Activated CD8-positive, alpha-beta memory T cell treated with anti-CD3 and anti-CD28 coated beads for 1 hour (primary cell): Measurements from ENCODE around the gene NCAPD3.
"Not testable (repeated sequence)": the region's sequence is repeated elsewhere in the genome, so short reads cannot be mapped to it uniquely, and the experiment has no call there.

Source experiments
- DNase-seq, 2 donors: peaks; one replicate each; pipeline ENCODE4 v3.0.0-alpha.2; 2020; ENCODE audit warnings: low read depth in 1 of 2; ENCODE audit errors: extremely low read depth in 1 of 2

Gene NCAPD3

GRCh38 chr11:134139873-134140331 is 83.9 kb downstream of the NCAPD3 start:
- no peak for DNase-seq

GRCh38 chr11:134139303-134139872 is 84.4 kb downstream of the NCAPD3 start:
- no peak for DNase-seq

- DNase-seq = no peak
Measured at GRCh38 chr11:134138376-134138775, 85.4 kb downstream of the NCAPD3 start.

GRCh38 chr11:134134167-134134566 is 89.6 kb downstream of the NCAPD3 start:
- no peak for DNase-seq

GRCh38 chr11:134132808-134133207 is 91.0 kb downstream of the NCAPD3 start:
- DNase-seq = no peak

- no peak for DNase-seq
Measured at GRCh38 chr11:134131628-134132244, 92.0 kb downstream of the NCAPD3 start.

- DNase-seq = no peak
Measured at GRCh38 chr11:134126217-134126822, 97.4 kb downstream of the NCAPD3 start.

- DNase-seq = no peak
Measured at GRCh38 chr11:134125507-134125906, 98.3 kb downstream of the NCAPD3 start.

GRCh38 chr11:134124660-134125451 is 98.9 kb downstream of the NCAPD3 start:
- no peak for DNase-seq

GRCh38 chr11:134120921-134121526 is 102.7 kb downstream of the NCAPD3 start:
- DNase-seq = no peak

GRCh38 chr11:134120143-134120850 is 103.5 kb downstream of the NCAPD3 start:
- DNase-seq = no peak

GRCh38 chr11:134119094-134119493 is 104.7 kb downstream of the NCAPD3 start:
- no peak for DNase-seq

GRCh38 chr11:134118006-134118405 is 105.8 kb downstream of the NCAPD3 start:
- no peak for DNase-seq

- DNase-seq = no peak
Measured at GRCh38 chr11:134116210-134116609, 107.6 kb downstream of the NCAPD3 start.

GRCh38 chr11:134113787-134114186 is 110.0 kb downstream of the NCAPD3 start:
- DNase-seq = not testable (repeated sequence)

- DNase-seq = no peak
Measured at GRCh38 chr11:134110252-134110815, 113.4 kb downstream of the NCAPD3 start.
